AG09309 (cell line): Measurements from ENCODE around the gene RANBP1.

ENCODE experiments used
- DNase-seq: peaks from one replicate; pipeline ENCODE4 v3.0.0-alpha.2; 2010; ENCODE audit warnings: low read depth
- H3K4me3 ChIP-seq: 2 replicates; pipeline ENCODE4 v1.5.1; 2011; ENCODE audit warnings: mild to moderate bottlenecking, low read depth, low read length, moderate library complexity; ENCODE audit not compliant: control insufficient read depth
- CTCF ChIP-seq: IDR thresholded peaks from 2 replicates; pipeline ENCODE4 v1.5.1; 2011; ENCODE audit warnings: mild to moderate bottlenecking, low read depth, low read length, inconsistent platforms; ENCODE audit not compliant: insufficient read depth, control insufficient read depth; ENCODE audit errors: missing control alignments

Gene RANBP1

GRCh38 chr22:20093418-20094196, 22.3 kb upstream of the RANBP1 start:
- no peak overlapping the region for H3K4me3 ChIP-seq
- DNase-seq, result no peak
- TF ChIP-seq CTCF, result no peak

- TF ChIP-seq CTCF, result no peak
- no peak overlapping the region for H3K4me3 ChIP-seq
- DNase-seq, result no peak
Observed at GRCh38 chr22:20094197-20094807, 21.6 kb upstream of the RANBP1 start.

- no peak for DNase-seq
- no peak for TF ChIP-seq CTCF
- no peak overlapping the region for H3K4me3 ChIP-seq
Observed at GRCh38 chr22:20095521-20095920, 20.4 kb upstream of the RANBP1 start.

GRCh38 chr22:20096574-20097420, 19.1 kb upstream of the RANBP1 start:
- no peak for TF ChIP-seq CTCF
- DNase-seq, result no peak
- H3K4me3 ChIP-seq, result no peak overlapping the region

GRCh38 chr22:20099099-20099711, 16.7 kb upstream of the RANBP1 start:
- no peak overlapping the region for H3K4me3 ChIP-seq
- no peak for DNase-seq
- TF ChIP-seq CTCF, result no peak

- no peak overlapping the region for H3K4me3 ChIP-seq
- no peak for DNase-seq
- TF ChIP-seq CTCF, result no peak
Observed at GRCh38 chr22:20101638-20102037, 14.3 kb upstream of the RANBP1 start.
